Activated B cell treated with CpG ODN at 0.5 μM for 24 hours (primary cell): ENCODE measurements around the gene CDKAL1. TPM values are rescaled to one million over a fixed set of nuclear protein-coding genes. Genes with fewer than 3 reads are reported as not detected.

Source experiments
- ATAC-seq: fragments of 200-7000 bp; cut with Tn5 transposase; one replicate; pipeline ENCODE4 v1.10.0; 2021; ENCODE audit warnings: low read depth, mild to moderate bottlenecking, moderate library complexity
- CTCF ChIA-PET: fragments of 350-600 bp; sonication (Branson Sonifier 250); formaldehyde crosslinking; loops from one replicate; lab custom pipeline; 2021; ENCODE audit warnings: antibody characterized with exemption; lab: Charles Lee
- POLR2A ChIA-PET: fragments of 350-600 bp; sonication (Branson Sonifier 250); formaldehyde crosslinking; loops from one replicate; lab custom pipeline; 2021; ENCODE audit warnings: antibody characterized with exemption; lab: Charles Lee
- DNase-seq: peaks from one replicate; pipeline ENCODE4 v3.0.0; 2022
- H3K27ac Mint-ChIP-seq: one replicate; pipeline ENCODE4 v1.8.0; 2020; ENCODE audit warnings: mixed read lengths
- H3K27me3 Mint-ChIP-seq: one replicate; pipeline ENCODE4 v1.8.0; 2021; ENCODE audit warnings: mixed read lengths
- H3K36me3 Mint-ChIP-seq: one replicate; pipeline ENCODE4 v1.8.0; 2021; ENCODE audit warnings: low read depth, mixed read lengths
- H3K4me1 Mint-ChIP-seq: one replicate; pipeline ENCODE4 v1.8.0; 2021; ENCODE audit warnings: mixed read lengths
- H3K4me3 Mint-ChIP-seq: one replicate; pipeline ENCODE4 v1.8.0; 2020; ENCODE audit warnings: mild to moderate bottlenecking, mixed read lengths
- H3K9me3 Mint-ChIP-seq: one replicate; pipeline ENCODE4 v1.8.0; 2020; ENCODE audit warnings: mixed read lengths
- CTCF ChIP-seq: fragments of 200-600 bp; IDR thresholded peaks from one replicate; pipeline ENCODE4 v1.8.0; 2022; ENCODE audit warnings: antibody characterized with exemption, mild to moderate bottlenecking
- intact Hi-C: fragments of 100-400 bp; cut with micrococcal nuclease; formaldehyde crosslinking; loops from one replicate; pipeline ENCODE4 v1.15.1; 2024
- total RNA-seq: library from RNA; stranded (reverse); gene quantifications from 2 replicates; pipeline ENCODE4 v1.2.3, GENCODE V29; 2022

CDKAL1 gene
- total RNA-seq, 1 donor from 2014 or later, result 31.9 TPM

- ATAC-seq (no peak), DNase-seq (no peak)
- Mint-ChIP-seq H3K4me3 (no peak overlapping the region), H3K27me3 (no peaks in the 10 kb centered on the region), H3K9me3 (no peaks in the 10 kb centered on the region), H3K27ac (no peak overlapping the region), H3K36me3 (peaks cover 27% of the 10 kb centered on the region), H3K4me1 (no peaks in the 10 kb centered on the region)
- CTCF ChIA-PET, result interaction anchor here (1.2 kb wide), 1 partner anchor 1017 kb away, joined by 4 read pairs; no protein-coding TSS in a partner anchor
- POLR2A ChIA-PET, result no interaction called here
- TF ChIP-seq CTCF, result no peak
- intact Hi-C loops, result no loop called here
Measured at GRCh38 chr6:20572288-20572687, 38.0 kb downstream of the CDKAL1 start.

GRCh38 chr6:20572940-20573339 is 38.7 kb downstream of the CDKAL1 start:
- Mint-ChIP-seq H3K36me3 (peaks cover 28% of the 10 kb centered on the region), H3K4me3 (no peak overlapping the region), H3K27me3 (no peaks in the 10 kb centered on the region), H3K4me1 (no peaks in the 10 kb centered on the region), H3K9me3 (no peaks in the 10 kb centered on the region), H3K27ac (no peak overlapping the region)
- POLR2A ChIA-PET, result no interaction called here
- intact Hi-C loops, result no loop called here
- no peak for TF ChIP-seq CTCF
- CTCF ChIA-PET, result no interaction called here
- no peak for DNase-seq
- ATAC-seq, result no peak

GRCh38 chr6:20574355-20574754 is 40.1 kb downstream of the CDKAL1 start:
- Mint-ChIP-seq H3K27me3 (no peaks in the 10 kb centered on the region), H3K36me3 (peaks cover 32% of the 10 kb centered on the region), H3K4me1 (no peaks in the 10 kb centered on the region), H3K9me3 (no peaks in the 10 kb centered on the region), H3K4me3 (no peak overlapping the region), H3K27ac (no peak overlapping the region)
- no peak for TF ChIP-seq CTCF
- intact Hi-C loops, result no loop called here
- ChIA-PET CTCF (interaction anchor here (3.1 kb wide), 1 partner anchor 10 kb away, joined by 12 read pairs; no protein-coding TSS in a partner anchor), POLR2A (no interaction called here)
- DNase-seq, result no peak
- no peak for ATAC-seq

GRCh38 chr6:20575125-20575524 is 40.9 kb downstream of the CDKAL1 start:
- intact Hi-C loops, result no loop called here
- H3K27ac Mint-ChIP-seq, result no peak overlapping the region
- no peak for ATAC-seq
- ChIA-PET CTCF (interaction anchor here (3.1 kb wide), 1 partner anchor 11 kb away, joined by 12 read pairs; no protein-coding TSS in a partner anchor), POLR2A (no interaction called here)
- peaks cover 34% of the 10 kb centered on the region for H3K36me3 Mint-ChIP-seq
- TF ChIP-seq CTCF, result no peak
- H3K4me1 Mint-ChIP-seq, result no peaks in the 10 kb centered on the region
- no peak for DNase-seq
- H3K4me3 Mint-ChIP-seq, result no peak overlapping the region
- no peaks in the 10 kb centered on the region for H3K27me3 Mint-ChIP-seq
- no peaks in the 10 kb centered on the region for H3K9me3 Mint-ChIP-seq

GRCh38 chr6:20575704-20576451 is 41.6 kb downstream of the CDKAL1 start:
- no peak for DNase-seq
- Mint-ChIP-seq H3K4me3 (no peak overlapping the region), H3K9me3 (no peaks in the 10 kb centered on the region), H3K4me1 (no peaks in the 10 kb centered on the region), H3K36me3 (peaks cover 38% of the 10 kb centered on the region), H3K27ac (no peak overlapping the region), H3K27me3 (no peaks in the 10 kb centered on the region)
- ATAC-seq, result no peak
- ChIA-PET CTCF (interaction anchor here (3.1 kb wide), 1 partner anchor 11 kb away, joined by 12 read pairs; no protein-coding TSS in a partner anchor), POLR2A (no interaction called here)
- TF ChIP-seq CTCF, result no peak
- intact Hi-C loops, result no loop called here
